ENCODE results near the gene UCKL1.

DNA sequence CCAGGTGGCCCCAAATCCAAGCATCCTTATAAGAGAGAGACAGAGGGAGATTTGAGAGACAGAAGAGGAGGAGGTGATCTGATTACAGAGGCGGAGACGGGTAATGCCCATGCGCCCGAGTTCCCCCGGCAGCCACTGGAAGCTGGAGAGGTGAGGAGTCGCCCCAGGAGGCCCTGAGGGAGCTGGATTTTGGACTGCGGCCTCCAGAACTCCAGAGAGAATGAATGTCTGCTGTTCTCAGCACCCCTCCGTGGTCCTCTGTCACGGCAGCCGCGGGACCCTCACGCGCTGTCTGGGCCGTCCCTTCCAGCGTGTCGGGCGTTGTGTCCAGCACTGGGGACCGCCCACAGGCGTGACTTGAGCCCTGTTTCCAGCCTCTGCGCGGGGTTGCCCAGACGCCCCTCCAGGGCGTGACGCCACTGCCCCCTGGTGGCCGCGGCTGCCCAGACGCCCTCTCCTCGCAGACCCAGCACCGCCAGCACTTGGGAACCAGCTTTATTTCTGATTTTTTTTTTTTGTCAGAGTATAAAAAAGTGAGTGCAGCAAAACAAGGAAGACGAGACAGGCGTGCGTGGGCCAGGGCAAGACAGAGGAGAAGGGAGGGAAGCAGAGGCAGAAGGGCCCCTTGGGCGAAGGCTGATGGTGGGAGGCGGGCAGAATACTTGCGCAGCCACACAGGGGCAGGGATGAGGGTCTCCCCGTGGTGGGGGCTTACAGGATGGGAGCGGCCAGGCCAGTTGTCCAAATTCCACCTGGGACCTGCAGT is 17.6 kb upstream of the UCKL1 start:
- TF ChIP-seq, protein P1, sequence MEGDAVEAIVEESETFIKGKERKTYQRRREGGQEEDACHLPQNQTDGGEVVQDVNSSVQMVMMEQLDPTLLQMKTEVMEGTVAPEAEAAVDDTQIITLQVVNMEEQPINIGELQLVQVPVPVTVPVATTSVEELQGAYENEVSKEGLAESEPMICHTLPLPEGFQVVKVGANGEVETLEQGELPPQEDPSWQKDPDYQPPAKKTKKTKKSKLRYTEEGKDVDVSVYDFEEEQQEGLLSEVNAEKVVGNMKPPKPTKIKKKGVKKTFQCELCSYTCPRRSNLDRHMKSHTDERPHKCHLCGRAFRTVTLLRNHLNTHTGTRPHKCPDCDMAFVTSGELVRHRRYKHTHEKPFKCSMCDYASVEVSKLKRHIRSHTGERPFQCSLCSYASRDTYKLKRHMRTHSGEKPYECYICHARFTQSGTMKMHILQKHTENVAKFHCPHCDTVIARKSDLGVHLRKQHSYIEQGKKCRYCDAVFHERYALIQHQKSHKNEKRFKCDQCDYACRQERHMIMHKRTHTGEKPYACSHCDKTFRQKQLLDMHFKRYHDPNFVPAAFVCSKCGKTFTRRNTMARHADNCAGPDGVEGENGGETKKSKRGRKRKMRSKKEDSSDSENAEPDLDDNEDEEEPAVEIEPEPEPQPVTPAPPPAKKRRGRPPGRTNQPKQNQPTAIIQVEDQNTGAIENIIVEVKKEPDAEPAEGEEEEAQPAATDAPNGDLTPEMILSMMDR (conservative IDR thresholded peaks at IDR 0.05; ENCODE audit: low read length) = peak; percentile 95
- no peak for TF ChIP-seq EZH2phosphoT487 (IDR thresholded peaks at IDR 0.05; ENCODE audit: borderline replicate concordance)
